SU-DHL-6 (cell line): ENCODE measurements around the gene ITFG2.

Experiments
- EZH2phosphoT487 ChIP-seq: fragments of 200-600 bp; sonication (generic), shearing (Covaris generic); conservative IDR thresholded peaks from 2 replicates; pipeline ENCODE4 v1.6.1; 2018; ENCODE audit warnings: mild to moderate bottlenecking, antibody characterized with exemption, low read length, moderate library complexity, mixed read lengths
- TF ChIP-seq, protein P1 (sequence below): fragments of 200-600 bp; sonication (generic); IDR thresholded peaks from one replicate; pipeline ENCODE4 v1.5.1; 2017; ENCODE audit warnings: antibody characterized with exemption, mild to moderate bottlenecking, low read length, moderate library complexity; ENCODE audit not compliant: insufficient read depth, poor library complexity, severe bottlenecking

- TF ChIP-seq, protein P1, sequence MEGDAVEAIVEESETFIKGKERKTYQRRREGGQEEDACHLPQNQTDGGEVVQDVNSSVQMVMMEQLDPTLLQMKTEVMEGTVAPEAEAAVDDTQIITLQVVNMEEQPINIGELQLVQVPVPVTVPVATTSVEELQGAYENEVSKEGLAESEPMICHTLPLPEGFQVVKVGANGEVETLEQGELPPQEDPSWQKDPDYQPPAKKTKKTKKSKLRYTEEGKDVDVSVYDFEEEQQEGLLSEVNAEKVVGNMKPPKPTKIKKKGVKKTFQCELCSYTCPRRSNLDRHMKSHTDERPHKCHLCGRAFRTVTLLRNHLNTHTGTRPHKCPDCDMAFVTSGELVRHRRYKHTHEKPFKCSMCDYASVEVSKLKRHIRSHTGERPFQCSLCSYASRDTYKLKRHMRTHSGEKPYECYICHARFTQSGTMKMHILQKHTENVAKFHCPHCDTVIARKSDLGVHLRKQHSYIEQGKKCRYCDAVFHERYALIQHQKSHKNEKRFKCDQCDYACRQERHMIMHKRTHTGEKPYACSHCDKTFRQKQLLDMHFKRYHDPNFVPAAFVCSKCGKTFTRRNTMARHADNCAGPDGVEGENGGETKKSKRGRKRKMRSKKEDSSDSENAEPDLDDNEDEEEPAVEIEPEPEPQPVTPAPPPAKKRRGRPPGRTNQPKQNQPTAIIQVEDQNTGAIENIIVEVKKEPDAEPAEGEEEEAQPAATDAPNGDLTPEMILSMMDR: no peak
- no peak for TF ChIP-seq EZH2phosphoT487
Measured at GRCh38 chr12:2796187-2796666, 16.2 kb upstream of the ITFG2 start.
